Chondrocyte (in vitro differentiated cells): ENCODE data around the gene ZBTB9. TPM values are rescaled to one million over a fixed set of nuclear protein-coding genes. Genes with fewer than 3 reads are reported as not detected.

Experiments
- DNase-seq: peaks from one replicate; pipeline ENCODE4 v3.0.0; 2021; ENCODE audit warnings: mixed read lengths, low spot score
- H3K27ac Mint-ChIP-seq: one replicate; pipeline ENCODE4 v1.8.0; 2021; ENCODE audit warnings: mild to moderate bottlenecking, moderate library complexity, mixed read lengths; ENCODE audit not compliant: unreplicated experiment
- H3K27me3 Mint-ChIP-seq: 2 replicates; pipeline ENCODE4 v1.8.0; 2021; ENCODE audit warnings: low read depth, mixed read lengths
- H3K36me3 Mint-ChIP-seq: 2 replicates; pipeline ENCODE4 v1.8.0; 2021; ENCODE audit warnings: low read depth, mixed read lengths
- H3K4me1 Mint-ChIP-seq: 2 replicates; pipeline ENCODE4 v1.8.0; 2021; ENCODE audit warnings: low read depth, mild to moderate bottlenecking, mixed read lengths
- H3K4me3 Mint-ChIP-seq: one replicate; pipeline ENCODE4 v1.8.0; 2021; ENCODE audit warnings: mild to moderate bottlenecking, moderate library complexity, mixed read lengths; ENCODE audit not compliant: unreplicated experiment
- H3K9me3 Mint-ChIP-seq: 2 replicates; pipeline ENCODE4 v1.8.0; 2021; ENCODE audit warnings: low read depth, mixed read lengths
- total RNA-seq: library from RNA; stranded (reverse); gene quantifications from 3 replicates; pipeline ENCODE4 v1.2.1, GENCODE V29; 2021
- TF ChIP-seq, protein P1 (sequence below): fragments of 200-600 bp; sonication (generic); IDR thresholded peaks from 2 replicates; pipeline ENCODE4 v1.5.0; 2021; ENCODE audit warnings: antibody characterized with exemption, mild to moderate bottlenecking, moderate library complexity

ZBTB9 gene
- total RNA-seq, 1 donor from 2014 or later, result 7.1 TPM

DNA sequence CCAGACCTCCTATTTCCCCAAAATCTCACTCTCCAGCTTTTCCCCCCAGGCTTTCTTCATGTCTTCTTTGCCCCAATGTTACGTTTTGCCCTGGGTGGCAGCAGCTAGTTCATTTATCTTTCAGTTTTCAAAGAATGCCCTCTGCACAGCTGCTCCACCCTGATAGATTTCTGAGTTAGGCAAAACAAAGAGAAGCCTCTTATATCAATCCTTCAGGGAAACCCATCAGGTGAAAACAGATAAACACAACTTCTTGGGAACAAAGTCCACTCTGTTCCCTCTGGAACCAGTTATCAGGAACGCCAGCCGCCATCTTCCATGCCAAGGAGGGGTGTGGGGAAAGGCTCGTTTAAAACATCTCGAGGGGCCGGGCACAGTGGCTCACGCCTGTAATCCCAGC, 34.0 kb downstream of the ZBTB9 start:
- no peak for DNase-seq
- peaks cover 21% of the 10 kb centered on the region for H3K27me3 Mint-ChIP-seq
- no peak overlapping the region for H3K4me3 Mint-ChIP-seq
- H3K9me3 Mint-ChIP-seq, result peaks cover 4% of the 10 kb centered on the region
- H3K4me1 Mint-ChIP-seq, result no peaks in the 10 kb centered on the region
- TF ChIP-seq, protein P1, sequence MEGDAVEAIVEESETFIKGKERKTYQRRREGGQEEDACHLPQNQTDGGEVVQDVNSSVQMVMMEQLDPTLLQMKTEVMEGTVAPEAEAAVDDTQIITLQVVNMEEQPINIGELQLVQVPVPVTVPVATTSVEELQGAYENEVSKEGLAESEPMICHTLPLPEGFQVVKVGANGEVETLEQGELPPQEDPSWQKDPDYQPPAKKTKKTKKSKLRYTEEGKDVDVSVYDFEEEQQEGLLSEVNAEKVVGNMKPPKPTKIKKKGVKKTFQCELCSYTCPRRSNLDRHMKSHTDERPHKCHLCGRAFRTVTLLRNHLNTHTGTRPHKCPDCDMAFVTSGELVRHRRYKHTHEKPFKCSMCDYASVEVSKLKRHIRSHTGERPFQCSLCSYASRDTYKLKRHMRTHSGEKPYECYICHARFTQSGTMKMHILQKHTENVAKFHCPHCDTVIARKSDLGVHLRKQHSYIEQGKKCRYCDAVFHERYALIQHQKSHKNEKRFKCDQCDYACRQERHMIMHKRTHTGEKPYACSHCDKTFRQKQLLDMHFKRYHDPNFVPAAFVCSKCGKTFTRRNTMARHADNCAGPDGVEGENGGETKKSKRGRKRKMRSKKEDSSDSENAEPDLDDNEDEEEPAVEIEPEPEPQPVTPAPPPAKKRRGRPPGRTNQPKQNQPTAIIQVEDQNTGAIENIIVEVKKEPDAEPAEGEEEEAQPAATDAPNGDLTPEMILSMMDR, result no peak
- no peak overlapping the region for H3K27ac Mint-ChIP-seq
- peaks cover 1% of the 10 kb centered on the region for H3K36me3 Mint-ChIP-seq

DNA sequence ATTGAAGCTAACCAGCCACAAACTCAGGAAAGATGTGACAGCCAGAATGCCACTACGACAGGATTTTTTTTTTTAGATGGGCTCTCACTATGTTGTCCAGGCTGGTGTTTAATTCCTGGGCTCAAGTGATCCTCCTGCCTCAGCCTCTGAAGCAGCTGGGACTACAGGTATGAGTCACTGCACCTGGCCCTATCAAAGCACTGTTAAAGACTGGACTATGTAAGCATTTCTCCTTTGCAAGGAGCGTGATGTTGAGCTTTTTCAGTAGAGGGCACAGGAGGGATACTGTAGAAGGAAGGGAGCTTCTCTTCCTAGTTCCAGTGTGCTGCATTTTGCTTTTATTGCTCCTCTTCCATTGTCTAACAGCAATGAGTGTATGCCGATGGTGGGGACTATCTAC, 35.8 kb downstream of the ZBTB9 start:
- no peak overlapping the region for H3K27ac Mint-ChIP-seq
- no peak for DNase-seq
- no peaks in the 10 kb centered on the region for H3K36me3 Mint-ChIP-seq
- no peaks in the 10 kb centered on the region for H3K4me1 Mint-ChIP-seq
- H3K27me3 Mint-ChIP-seq, result peaks cover 21% of the 10 kb centered on the region
- TF ChIP-seq, protein P1, result no peak
- no peak overlapping the region for H3K4me3 Mint-ChIP-seq
- H3K9me3 Mint-ChIP-seq, result no peaks in the 10 kb centered on the region

DNA sequence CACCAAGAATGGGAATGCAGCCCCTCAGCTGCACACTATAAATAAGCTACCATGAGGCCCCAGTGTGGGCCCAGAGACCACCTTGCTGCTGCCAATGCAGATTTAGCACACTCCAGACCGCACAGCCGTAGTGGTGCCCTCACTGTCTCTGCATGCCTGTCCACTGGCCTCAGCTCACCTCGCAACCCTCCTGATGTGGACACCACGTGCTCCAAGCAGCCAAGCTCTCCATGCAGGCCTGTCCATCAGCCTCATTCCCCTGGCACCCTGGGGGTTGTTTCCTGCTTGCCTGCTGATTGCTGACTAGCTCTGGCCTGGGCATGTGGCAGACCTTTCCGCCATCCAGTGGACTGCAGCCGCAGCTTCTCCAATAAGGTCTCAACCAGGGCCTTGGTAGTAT, 36.2 kb downstream of the ZBTB9 start:
- H3K36me3 Mint-ChIP-seq, result no peaks in the 10 kb centered on the region
- no peak overlapping the region for H3K4me3 Mint-ChIP-seq
- H3K4me1 Mint-ChIP-seq, result no peaks in the 10 kb centered on the region
- H3K27ac Mint-ChIP-seq, result no peak overlapping the region
- TF ChIP-seq, protein P1, result no peak
- no peaks in the 10 kb centered on the region for H3K9me3 Mint-ChIP-seq
- H3K27me3 Mint-ChIP-seq, result peaks cover 21% of the 10 kb centered on the region
- DNase-seq, result no peak

DNA sequence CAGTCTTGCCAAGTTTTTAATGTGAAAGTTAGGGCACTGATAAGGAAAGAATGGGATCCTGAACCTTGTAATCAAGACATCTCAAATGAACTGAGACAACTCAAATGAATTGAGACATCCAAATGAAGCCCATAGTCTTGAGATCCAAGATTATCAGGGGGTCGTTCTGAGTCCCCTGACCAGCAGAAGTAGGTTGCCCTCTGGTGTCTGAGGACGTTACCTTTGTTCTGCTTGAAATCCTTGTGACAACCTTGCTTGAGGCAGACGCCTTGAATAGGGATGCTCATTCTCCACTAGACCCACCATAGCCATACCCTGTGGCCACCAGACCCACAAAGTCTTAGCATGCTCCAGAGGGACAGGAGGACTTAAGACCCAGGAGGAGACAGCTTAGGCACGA, 37.7 kb downstream of the ZBTB9 start:
- Mint-ChIP-seq H3K36me3 (no peaks in the 10 kb centered on the region), H3K27me3 (peaks cover 19% of the 10 kb centered on the region), H3K27ac (no peak overlapping the region), H3K4me1 (no peaks in the 10 kb centered on the region), H3K4me3 (no peak overlapping the region), H3K9me3 (no peaks in the 10 kb centered on the region)
- TF ChIP-seq, protein P1, result no peak
- DNase-seq, result no peak

DNA sequence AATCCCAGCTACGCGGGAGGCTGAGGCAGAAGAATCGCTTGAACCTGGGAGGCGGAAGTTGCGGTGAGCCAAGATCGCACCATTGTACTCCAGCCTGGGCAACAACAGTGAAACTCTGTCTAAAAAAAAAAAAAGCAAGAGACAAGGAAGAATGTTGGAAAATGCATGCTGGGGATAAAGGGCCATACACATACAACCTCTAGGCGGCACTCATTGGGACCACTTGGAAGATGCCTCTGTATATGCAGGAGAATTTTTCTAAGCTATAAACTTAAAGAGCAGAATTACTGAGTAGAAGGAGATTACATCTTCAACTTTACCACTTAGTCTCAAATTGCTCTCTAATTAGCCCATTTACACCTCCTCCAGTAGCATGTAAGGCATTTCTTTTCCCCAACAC, 42.8 kb downstream of the ZBTB9 start:
- Mint-ChIP-seq H3K36me3 (no peaks in the 10 kb centered on the region), H3K4me3 (no peak overlapping the region), H3K27ac (no peak overlapping the region), H3K4me1 (no peaks in the 10 kb centered on the region), H3K9me3 (no peaks in the 10 kb centered on the region), H3K27me3 (peaks cover 21% of the 10 kb centered on the region)
- no peak for DNase-seq
- TF ChIP-seq, protein P1, result no peak
